ENCODE measurements around the gene HMGN4. TPM values are rescaled to one million over a fixed set of nuclear protein-coding genes. Genes with fewer than 3 reads are reported as not detected.

The HMGN4 gene
- total and polyA plus RNA-seq, 9 of the 15 experiments (the other 6 are each of a cell fraction or from before 2014, with no cell fraction given) = 35.4 to 134 (median 94.1) TPM

DNA sequence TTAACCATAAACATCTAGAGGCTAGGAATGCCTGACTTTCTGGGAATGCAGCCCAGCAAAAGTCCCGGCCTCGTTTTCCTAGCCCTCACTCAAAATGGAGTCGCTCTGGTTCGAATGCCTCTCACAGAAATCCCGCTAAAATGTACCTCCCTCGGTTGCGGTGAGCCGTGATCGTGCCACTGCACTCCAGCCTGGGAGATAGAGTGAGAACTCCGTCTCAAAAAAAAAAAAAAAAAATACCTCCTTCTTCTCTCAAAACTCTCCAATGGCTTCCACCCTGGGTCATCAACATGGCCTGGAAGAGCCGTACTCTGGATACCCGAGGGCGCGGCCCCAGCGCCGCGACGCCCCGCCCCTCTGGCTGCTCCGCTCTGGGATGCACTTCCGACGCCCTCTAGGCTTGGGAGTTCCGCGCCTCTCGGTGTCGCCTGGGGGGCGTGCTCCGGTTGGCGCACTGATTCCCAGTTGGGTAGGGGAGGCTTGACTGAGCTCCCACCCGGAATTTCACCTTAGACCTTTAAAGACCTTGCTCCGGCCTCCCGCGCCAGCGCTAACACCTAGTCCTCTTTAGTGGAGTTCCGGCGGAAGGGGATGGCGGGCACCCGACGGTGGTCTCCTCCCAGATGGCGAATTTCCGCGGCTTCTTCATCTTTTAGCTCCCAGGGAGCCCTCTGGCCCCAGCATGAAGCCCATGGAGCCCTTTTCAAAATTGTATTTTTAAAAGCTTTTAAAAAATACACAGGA, 12.3 kb downstream of the HMGN4 start (continued):
- TF ChIP-seq, protein P1, sequence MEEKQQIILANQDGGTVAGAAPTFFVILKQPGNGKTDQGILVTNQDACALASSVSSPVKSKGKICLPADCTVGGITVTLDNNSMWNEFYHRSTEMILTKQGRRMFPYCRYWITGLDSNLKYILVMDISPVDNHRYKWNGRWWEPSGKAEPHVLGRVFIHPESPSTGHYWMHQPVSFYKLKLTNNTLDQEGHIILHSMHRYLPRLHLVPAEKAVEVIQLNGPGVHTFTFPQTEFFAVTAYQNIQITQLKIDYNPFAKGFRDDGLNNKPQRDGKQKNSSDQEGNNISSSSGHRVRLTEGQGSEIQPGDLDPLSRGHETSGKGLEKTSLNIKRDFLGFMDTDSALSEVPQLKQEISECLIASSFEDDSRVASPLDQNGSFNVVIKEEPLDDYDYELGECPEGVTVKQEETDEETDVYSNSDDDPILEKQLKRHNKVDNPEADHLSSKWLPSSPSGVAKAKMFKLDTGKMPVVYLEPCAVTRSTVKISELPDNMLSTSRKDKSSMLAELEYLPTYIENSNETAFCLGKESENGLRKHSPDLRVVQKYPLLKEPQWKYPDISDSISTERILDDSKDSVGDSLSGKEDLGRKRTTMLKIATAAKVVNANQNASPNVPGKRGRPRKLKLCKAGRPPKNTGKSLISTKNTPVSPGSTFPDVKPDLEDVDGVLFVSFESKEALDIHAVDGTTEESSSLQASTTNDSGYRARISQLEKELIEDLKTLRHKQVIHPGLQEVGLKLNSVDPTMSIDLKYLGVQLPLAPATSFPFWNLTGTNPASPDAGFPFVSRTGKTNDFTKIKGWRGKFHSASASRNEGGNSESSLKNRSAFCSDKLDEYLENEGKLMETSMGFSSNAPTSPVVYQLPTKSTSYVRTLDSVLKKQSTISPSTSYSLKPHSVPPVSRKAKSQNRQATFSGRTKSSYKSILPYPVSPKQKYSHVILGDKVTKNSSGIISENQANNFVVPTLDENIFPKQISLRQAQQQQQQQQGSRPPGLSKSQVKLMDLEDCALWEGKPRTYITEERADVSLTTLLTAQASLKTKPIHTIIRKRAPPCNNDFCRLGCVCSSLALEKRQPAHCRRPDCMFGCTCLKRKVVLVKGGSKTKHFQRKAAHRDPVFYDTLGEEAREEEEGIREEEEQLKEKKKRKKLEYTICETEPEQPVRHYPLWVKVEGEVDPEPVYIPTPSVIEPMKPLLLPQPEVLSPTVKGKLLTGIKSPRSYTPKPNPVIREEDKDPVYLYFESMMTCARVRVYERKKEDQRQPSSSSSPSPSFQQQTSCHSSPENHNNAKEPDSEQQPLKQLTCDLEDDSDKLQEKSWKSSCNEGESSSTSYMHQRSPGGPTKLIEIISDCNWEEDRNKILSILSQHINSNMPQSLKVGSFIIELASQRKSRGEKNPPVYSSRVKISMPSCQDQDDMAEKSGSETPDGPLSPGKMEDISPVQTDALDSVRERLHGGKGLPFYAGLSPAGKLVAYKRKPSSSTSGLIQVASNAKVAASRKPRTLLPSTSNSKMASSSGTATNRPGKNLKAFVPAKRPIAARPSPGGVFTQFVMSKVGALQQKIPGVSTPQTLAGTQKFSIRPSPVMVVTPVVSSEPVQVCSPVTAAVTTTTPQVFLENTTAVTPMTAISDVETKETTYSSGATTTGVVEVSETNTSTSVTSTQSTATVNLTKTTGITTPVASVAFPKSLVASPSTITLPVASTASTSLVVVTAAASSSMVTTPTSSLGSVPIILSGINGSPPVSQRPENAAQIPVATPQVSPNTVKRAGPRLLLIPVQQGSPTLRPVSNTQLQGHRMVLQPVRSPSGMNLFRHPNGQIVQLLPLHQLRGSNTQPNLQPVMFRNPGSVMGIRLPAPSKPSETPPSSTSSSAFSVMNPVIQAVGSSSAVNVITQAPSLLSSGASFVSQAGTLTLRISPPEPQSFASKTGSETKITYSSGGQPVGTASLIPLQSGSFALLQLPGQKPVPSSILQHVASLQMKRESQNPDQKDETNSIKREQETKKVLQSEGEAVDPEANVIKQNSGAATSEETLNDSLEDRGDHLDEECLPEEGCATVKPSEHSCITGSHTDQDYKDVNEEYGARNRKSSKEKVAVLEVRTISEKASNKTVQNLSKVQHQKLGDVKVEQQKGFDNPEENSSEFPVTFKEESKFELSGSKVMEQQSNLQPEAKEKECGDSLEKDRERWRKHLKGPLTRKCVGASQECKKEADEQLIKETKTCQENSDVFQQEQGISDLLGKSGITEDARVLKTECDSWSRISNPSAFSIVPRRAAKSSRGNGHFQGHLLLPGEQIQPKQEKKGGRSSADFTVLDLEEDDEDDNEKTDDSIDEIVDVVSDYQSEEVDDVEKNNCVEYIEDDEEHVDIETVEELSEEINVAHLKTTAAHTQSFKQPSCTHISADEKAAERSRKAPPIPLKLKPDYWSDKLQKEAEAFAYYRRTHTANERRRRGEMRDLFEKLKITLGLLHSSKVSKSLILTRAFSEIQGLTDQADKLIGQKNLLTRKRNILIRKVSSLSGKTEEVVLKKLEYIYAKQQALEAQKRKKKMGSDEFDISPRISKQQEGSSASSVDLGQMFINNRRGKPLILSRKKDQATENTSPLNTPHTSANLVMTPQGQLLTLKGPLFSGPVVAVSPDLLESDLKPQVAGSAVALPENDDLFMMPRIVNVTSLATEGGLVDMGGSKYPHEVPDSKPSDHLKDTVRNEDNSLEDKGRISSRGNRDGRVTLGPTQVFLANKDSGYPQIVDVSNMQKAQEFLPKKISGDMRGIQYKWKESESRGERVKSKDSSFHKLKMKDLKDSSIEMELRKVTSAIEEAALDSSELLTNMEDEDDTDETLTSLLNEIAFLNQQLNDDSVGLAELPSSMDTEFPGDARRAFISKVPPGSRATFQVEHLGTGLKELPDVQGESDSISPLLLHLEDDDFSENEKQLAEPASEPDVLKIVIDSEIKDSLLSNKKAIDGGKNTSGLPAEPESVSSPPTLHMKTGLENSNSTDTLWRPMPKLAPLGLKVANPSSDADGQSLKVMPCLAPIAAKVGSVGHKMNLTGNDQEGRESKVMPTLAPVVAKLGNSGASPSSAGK (IDR thresholded peaks at IDR 0.05) = no peak
- peak; percentile 74; the same call in 1 of the 2 replicates for TF ChIP-seq BACH1 (tag; IDR thresholded peaks at IDR 0.05)
- TF ChIP-seq, protein P2, sequence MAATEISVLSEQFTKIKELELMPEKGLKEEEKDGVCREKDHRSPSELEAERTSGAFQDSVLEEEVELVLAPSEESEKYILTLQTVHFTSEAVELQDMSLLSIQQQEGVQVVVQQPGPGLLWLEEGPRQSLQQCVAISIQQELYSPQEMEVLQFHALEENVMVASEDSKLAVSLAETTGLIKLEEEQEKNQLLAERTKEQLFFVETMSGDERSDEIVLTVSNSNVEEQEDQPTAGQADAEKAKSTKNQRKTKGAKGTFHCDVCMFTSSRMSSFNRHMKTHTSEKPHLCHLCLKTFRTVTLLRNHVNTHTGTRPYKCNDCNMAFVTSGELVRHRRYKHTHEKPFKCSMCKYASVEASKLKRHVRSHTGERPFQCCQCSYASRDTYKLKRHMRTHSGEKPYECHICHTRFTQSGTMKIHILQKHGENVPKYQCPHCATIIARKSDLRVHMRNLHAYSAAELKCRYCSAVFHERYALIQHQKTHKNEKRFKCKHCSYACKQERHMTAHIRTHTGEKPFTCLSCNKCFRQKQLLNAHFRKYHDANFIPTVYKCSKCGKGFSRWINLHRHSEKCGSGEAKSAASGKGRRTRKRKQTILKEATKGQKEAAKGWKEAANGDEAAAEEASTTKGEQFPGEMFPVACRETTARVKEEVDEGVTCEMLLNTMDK (IDR thresholded peaks at IDR 0.05; ENCODE audit: borderline replicate concordance, insufficient read depth, low read depth, low read length, poor library complexity, severe bottlenecking) = no peak
- TF ChIP-seq SOX6 (IDR thresholded peaks at IDR 0.05) = no peak
- no peak for TF ChIP-seq POLR2A (conservative IDR thresholded peaks at IDR 0.05)
- no peak for TF ChIP-seq MCM2 (IDR thresholded peaks at IDR 0.05; ENCODE audit: low read depth)
- TF ChIP-seq ARNT (IDR thresholded peaks at IDR 0.05) = no peak
- no peak for TF ChIP-seq ELF2 (CRISPR knock-in tag; IDR thresholded peaks at IDR 0.05)
- TF ChIP-seq, protein P3, sequence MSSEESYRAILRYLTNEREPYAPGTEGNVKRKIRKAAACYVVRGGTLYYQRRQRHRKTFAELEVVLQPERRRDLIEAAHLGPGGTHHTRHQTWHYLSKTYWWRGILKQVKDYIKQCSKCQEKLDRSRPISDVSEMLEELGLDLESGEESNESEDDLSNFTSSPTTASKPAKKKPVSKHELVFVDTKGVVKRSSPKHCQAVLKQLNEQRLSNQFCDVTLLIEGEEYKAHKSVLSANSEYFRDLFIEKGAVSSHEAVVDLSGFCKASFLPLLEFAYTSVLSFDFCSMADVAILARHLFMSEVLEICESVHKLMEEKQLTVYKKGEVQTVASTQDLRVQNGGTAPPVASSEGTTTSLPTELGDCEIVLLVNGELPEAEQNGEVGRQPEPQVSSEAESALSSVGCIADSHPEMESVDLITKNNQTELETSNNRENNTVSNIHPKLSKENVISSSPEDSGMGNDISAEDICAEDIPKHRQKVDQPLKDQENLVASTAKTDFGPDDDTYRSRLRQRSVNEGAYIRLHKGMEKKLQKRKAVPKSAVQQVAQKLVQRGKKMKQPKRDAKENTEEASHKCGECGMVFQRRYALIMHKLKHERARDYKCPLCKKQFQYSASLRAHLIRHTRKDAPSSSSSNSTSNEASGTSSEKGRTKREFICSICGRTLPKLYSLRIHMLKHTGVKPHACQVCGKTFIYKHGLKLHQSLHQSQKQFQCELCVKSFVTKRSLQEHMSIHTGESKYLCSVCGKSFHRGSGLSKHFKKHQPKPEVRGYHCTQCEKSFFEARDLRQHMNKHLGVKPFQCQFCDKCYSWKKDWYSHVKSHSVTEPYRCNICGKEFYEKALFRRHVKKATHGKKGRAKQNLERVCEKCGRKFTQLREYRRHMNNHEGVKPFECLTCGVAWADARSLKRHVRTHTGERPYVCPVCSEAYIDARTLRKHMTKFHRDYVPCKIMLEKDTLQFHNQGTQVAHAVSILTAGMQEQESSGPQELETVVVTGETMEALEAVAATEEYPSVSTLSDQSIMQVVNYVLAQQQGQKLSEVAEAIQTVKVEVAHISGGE (CRISPR knock-in tag; IDR thresholded peaks at IDR 0.05) = 0 out of 6 replicates have a peak, but pooled peaks of 2 of the 3 experiments have one; percentile 9 to 54

Data from K562 (cell line).